ENCODE results near the gene CEPT1. TPM values are rescaled to one million over a fixed set of nuclear protein-coding genes. Genes with fewer than 3 reads are reported as not detected.

Gene CEPT1
- total and polyA plus RNA-seq, 2 of the 8 experiments (the other 6 are each of a cell fraction or from before 2014, with no cell fraction given) = 18.5 to 28.6 TPM

DNA sequence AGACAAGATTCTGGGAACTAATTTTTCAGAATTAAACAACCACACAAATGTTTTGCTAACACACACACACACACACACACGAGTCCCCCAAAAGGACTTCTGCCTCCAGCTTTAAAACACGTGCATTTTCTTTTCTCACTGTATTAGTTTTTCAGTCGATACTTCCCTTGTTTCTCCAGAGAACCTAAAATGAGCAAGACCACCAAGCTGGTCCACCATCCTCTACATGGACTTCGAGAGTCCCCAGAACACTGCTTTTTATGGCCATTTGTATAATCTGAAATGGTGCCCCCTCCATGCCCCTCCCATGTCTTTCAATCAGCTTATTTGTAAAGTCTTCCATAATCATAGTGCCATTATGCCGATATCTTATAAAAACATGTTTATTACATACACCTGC lies 76.7 kb downstream of the CEPT1 start:
- no peak overlapping the region for H3K56ac ChIP-seq (replicated peaks; ENCODE audit: insufficient read length, low read depth, low read length)
- H2BK120ac ChIP-seq (replicated peaks; ENCODE audit: low read depth, low read length) = no peak overlapping the region
- H4K8ac ChIP-seq (ENCODE audit: extremely low read depth, insufficient read depth, low read length) = no peak overlapping the region
- no peak overlapping the region for H3K9ac ChIP-seq (replicated peaks in 1 of 4; ENCODE audit: extremely low read depth in 1 of 4, low read depth in 3 of 4, low read length in 3 of 4)
- FAIRE-seq (no peak), DNase-seq (ENCODE audit: low read depth in 1 of 2, low spot score in 2 of 2) (no peak)
- 72% methylated on average over 5 of the region's 5 CpGs; no CpG with 5 or more reads in 1 of the 2 experiments for WGBS, 2 experiments (ENCODE audit: extremely low coverage in 1 of 2, insufficient coverage in 1 of 2, insufficient read length in 1 of 2, insufficient replicate concordance in 2 of 2, low coverage in 1 of 2, low lambda C conversion rate in 2 of 2, missing lambda C conversion rate in 1 of 2)
- peak overlapping the region; percentile 40; the same call in 1 of the 2 replicates for H2BK20ac ChIP-seq (ENCODE audit: low read length)
- ChIA-PET CTCF (ENCODE audit: partially characterized antibody) (interaction anchor here (0.7 to 5.4 kb wide), 5 partner anchors 19 to 352 kb away, joined by 3 to 31 read pairs (median 3); no protein-coding TSS in a partner anchor), POLR2A (ENCODE audit: partially characterized antibody) (no interaction called here)
- no peak overlapping the region for H2BK15ac ChIP-seq (ENCODE audit: low read length)
- no peak overlapping the region for H3K4me2 ChIP-seq (ENCODE audit: insufficient read depth in 1 of 2, low read depth in 2 of 2, low read length in 2 of 2)
- H3K4me3 ChIP-seq (ENCODE audit: extremely low read depth in 1 of 4, insufficient read depth in 2 of 4, low read depth in 3 of 4, low read length in 4 of 4) = no peak overlapping the region
- no peak overlapping the region for H2AFZ ChIP-seq (ENCODE audit: low read length)
- H4K5ac ChIP-seq (ENCODE audit: insufficient read length, low read depth, low read length) = no peak overlapping the region
- no peaks in the 10 kb centered on the region for H3K79me1 ChIP-seq (ENCODE audit: low read depth, low read length)
- H4K20me1 ChIP-seq (replicated peaks in 1 of 2; ENCODE audit: control insufficient read depth in 1 of 2, insufficient read depth in 2 of 2, low read length in 2 of 2) = no peaks in the 10 kb centered on the region
- no peak overlapping the region for H3K4ac ChIP-seq (replicated peaks; ENCODE audit: insufficient read length, low read depth, low read length)
- H3K18ac ChIP-seq (ENCODE audit: extremely low read depth, low read length) = no peak overlapping the region
- TF ChIP-seq SP4 (IDR thresholded peaks at IDR 0.05; ENCODE audit: low read length) (no peak), RNF2 (IDR thresholded peaks at IDR 0.05; ENCODE audit: borderline replicate concordance, low read depth, low read length, missing control alignments, poor library complexity, severe bottlenecking) (no peak), GTF2F1 (IDR thresholded peaks at IDR 0.05; ENCODE audit: borderline replicate concordance, low read depth, low read length) (no peak), KDM4A (IDR thresholded peaks at IDR 0.05; ENCODE audit: low read depth, low read length, severe bottlenecking) (no peak), CHD1 (IDR thresholded peaks at IDR 0.05; ENCODE audit: low read depth, low read length) (no peak), NANOG (IDR thresholded peaks at IDR 0.05; ENCODE audit: insufficient read depth, low read depth, low read length, poor library complexity, severe bottlenecking) (no peak), TAF7 (optimal IDR thresholded peaks at IDR 0.05; ENCODE audit: borderline replicate concordance, low read depth, low read length) (no peak), EP300 (IDR thresholded peaks at IDR 0.05; ENCODE audit: borderline replicate concordance in 1 of 2, low read depth in 2 of 2, low read length in 2 of 2) (no peak), TEAD4 (IDR thresholded peaks at IDR 0.05; ENCODE audit: low read depth, low read length) (no peak), BACH1 (IDR thresholded peaks at IDR 0.05; ENCODE audit: low read length) (no peak), POLR2A (IDR thresholded peaks at IDR 0.05; ENCODE audit: control extremely low read depth in 1 of 2, low read depth in 2 of 2, low read length in 2 of 2) (no peak)
- H3K4me1 ChIP-seq (replicated peaks in 1 of 4; ENCODE audit: control insufficient read depth in 3 of 4, insufficient read depth in 4 of 4, low read length in 3 of 4) = peaks cover 0 to 7% (median 7%) of the 10 kb centered on the region in 4 experiments; a peak in 3 of 7 replicates
- H3K79me2 ChIP-seq (ENCODE audit: control insufficient read depth in 1 of 2, insufficient read depth in 2 of 2, low read length in 2 of 2) = no peaks in the 10 kb centered on the region
- no peak overlapping the region for H3K14ac ChIP-seq (ENCODE audit: insufficient read length)
- no peak overlapping the region for H3K23ac ChIP-seq (ENCODE audit: insufficient read length)
- no peaks in the 10 kb centered on the region; a peak in 1 of 4 replicates for H3K9me3 ChIP-seq (ENCODE audit: insufficient read depth in 2 of 2, low read depth in 1 of 2, low read length in 1 of 2)
- no peak overlapping the region for H4K91ac ChIP-seq (replicated peaks; ENCODE audit: insufficient read length, low read length)
- H3K23me2 ChIP-seq (ENCODE audit: low read depth, low read length) = no peaks in the 10 kb centered on the region
- no peaks in the 10 kb centered on the region for H3K27me3 ChIP-seq (replicated peaks in 1 of 4; ENCODE audit: control insufficient read depth in 3 of 4, extremely low read depth in 1 of 4, insufficient read depth in 3 of 4, low read length in 3 of 4)
- no peak overlapping the region for H3K27ac ChIP-seq (ENCODE audit: low read depth, low read length)
- H2BK12ac ChIP-seq (ENCODE audit: low read depth, low read length) = no peak overlapping the region
- no peak overlapping the region for H2BK5ac ChIP-seq (ENCODE audit: low read depth, low read length)
- H3K36me3 ChIP-seq (ENCODE audit: control insufficient read depth in 2 of 4, insufficient read depth in 4 of 4, low read length in 3 of 4) = no peaks in the 10 kb centered on the region
- no peak overlapping the region for H2AK5ac ChIP-seq (ENCODE audit: low read depth, low read length)
